ENCODE data around the gene BCAS4.
"Not testable (repeated sequence)": the region's sequence is repeated elsewhere in the genome, so short reads cannot be mapped to it uniquely, and the experiment has no call there.

Gene BCAS4, protein sequence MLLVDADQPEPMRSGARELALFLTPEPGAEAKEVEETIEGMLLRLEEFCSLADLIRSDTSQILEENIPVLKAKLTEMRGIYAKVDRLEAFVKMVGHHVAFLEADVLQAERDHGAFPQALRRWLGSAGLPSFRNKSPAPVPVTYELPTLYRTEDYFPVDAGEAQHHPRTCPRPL

DNA sequence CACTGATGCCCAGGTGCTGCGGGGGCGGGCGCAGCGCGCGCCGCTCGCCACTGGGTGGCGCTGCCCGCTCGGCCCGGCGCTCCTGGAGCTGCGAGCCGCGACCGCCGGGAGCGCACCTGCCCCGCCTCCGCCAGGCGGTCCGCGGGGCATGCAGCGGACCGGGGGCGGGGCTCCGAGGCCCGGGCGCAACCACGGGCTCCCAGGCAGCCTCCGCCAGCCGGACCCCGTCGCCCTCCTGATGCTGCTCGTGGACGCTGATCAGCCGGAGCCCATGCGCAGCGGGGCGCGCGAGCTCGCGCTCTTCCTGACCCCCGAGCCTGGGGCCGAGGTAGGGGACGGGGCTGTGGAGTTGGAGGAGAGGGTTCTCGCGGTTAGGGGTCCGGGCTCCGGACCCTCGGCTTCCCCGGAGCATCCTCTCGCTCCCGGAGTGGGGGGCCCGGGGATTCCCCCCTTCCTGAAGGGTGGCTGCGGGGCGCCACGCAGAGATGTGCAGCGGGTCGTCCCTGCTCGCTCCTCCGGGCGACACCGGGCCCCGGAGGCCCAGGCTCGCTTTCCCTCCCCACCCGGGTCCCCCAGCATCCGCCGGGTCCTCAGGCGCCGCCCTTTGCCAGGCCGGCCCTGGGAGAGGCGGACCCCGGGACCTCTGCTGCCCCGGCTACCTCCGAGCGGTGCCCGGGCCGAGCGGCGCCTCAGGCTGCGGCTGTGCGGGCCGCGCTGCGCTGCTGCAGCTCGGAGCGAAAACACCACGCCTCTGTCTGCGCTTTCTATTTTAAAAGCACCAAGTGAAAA lies at the start of gene BCAS4:
BCAS4 (plus strand) TSS at position 216 of the 789 bp plus-strand sequence; CDS start at position 239, 23 bp downstream.
- peak; percentile 92 for DNase-seq

GRCh38 chr20:50745634-50746137 lies 49.2 kb upstream of the BCAS4 start:
- no peak for DNase-seq

- DNase-seq = no peak
Observed at GRCh38 chr20:50746138-50746940, 48.5 kb upstream of the BCAS4 start.

GRCh38 chr20:50747275-50747674 lies 47.6 kb upstream of the BCAS4 start:
- DNase-seq = no peak

GRCh38 chr20:50750145-50750671 lies 44.7 kb upstream of the BCAS4 start:
- DNase-seq = no peak

GRCh38 chr20:50753152-50753551 lies 41.7 kb upstream of the BCAS4 start:
- DNase-seq = no peak

DNA sequence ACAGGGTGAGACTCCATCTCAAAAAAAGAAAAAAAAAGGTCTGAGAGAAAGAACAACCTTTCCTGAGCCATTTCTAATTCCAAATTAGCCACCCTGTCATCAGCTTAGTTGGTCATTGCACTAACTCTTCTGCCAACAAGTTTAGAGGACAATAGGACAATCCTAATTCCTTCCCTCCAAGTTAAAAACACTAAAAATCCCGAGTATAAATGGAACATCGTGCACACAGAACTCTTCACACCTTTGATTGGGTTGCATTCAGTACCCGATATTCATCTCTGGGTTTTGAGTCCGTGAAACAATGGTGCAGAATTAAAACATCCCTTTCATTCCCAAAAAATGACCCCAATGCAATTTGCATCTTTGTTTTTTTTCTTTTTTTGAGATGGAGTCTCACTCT lies 40.4 kb upstream of the BCAS4 start:
- no peak for DNase-seq

DNA sequence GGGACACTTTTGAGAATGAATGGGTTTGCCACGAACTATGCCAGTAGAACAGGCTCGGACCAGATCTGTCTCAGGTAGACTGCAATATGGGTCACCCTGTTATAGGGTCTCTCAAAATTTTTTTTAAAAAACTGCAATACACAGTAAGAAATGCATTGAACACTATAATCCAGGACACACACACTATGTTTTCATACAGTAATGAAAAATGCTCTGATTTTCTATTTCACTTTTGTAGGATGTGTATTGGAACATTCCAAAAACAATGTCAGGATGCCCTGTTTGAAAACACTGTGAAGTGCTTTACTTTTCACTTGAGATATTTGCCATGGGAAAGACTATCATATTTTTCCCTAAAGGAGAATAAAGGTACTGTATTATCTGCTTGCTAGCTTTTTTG lies 38.4 kb upstream of the BCAS4 start:
- DNase-seq = no peak

DNA sequence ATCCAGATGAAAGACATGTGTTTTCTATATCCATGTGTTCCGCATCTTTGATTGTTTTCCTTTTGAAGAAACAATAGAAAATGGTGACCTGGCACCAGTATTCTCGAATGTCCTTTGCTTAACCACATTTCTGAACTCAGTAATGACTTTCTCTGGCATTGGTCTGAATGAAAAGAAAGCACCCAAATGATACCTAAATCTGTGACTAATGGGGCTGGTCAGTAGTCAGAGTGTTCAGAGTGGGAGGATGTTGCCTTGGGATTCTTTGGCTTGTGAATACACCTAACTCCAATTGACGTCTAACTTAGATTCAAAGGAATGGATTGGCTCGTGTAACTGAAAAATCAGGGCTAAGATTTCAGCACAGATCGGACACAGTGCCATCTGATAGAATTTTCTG lies 36.4 kb upstream of the BCAS4 start:
- no peak for DNase-seq

DNA sequence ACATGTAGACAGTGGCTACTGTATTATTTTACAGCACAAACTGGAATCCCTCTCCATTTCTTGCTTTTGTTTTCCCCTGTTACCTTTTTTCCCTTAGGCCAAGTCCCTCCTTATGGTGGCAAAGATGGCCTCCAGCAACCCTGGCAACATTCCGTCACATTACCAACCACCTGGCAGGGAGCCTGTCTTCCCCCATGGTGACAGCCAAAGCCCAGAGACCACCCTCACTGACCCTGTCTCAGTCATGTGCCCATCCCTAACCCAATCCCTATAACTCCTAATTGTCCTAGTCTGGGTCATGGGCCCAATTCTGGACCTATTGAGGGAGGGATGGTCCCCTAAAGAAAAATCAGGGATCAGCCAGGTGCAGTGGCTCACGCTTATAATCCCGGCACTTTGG lies 35.9 kb upstream of the BCAS4 start:
- DNase-seq = no peak

DNA sequence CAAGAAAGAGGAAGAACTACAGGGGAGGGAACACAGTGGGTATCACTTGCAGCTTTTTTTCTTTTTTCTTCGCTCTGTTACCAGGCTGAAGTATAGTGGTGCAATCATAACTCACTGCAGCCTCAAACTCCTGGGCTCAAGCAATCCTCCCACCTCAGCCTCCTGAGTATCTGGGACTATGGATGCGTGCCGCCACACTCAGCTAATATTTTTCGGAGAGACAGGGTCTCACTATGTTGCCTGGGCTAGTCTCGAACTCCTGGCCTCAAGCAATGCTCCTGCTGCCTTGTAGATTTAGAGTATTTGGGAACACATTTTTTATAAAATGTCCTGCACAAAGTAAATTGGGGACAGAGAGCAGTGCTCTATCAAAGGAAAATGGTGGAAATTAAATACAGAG lies 35.2 kb upstream of the BCAS4 start:
- DNase-seq = no peak

GRCh38 chr20:50762045-50762422 lies 32.8 kb upstream of the BCAS4 start:
- no peak for DNase-seq

GRCh38 chr20:50762435-50763220 lies 32.2 kb upstream of the BCAS4 start:
- no peak for DNase-seq

DNA sequence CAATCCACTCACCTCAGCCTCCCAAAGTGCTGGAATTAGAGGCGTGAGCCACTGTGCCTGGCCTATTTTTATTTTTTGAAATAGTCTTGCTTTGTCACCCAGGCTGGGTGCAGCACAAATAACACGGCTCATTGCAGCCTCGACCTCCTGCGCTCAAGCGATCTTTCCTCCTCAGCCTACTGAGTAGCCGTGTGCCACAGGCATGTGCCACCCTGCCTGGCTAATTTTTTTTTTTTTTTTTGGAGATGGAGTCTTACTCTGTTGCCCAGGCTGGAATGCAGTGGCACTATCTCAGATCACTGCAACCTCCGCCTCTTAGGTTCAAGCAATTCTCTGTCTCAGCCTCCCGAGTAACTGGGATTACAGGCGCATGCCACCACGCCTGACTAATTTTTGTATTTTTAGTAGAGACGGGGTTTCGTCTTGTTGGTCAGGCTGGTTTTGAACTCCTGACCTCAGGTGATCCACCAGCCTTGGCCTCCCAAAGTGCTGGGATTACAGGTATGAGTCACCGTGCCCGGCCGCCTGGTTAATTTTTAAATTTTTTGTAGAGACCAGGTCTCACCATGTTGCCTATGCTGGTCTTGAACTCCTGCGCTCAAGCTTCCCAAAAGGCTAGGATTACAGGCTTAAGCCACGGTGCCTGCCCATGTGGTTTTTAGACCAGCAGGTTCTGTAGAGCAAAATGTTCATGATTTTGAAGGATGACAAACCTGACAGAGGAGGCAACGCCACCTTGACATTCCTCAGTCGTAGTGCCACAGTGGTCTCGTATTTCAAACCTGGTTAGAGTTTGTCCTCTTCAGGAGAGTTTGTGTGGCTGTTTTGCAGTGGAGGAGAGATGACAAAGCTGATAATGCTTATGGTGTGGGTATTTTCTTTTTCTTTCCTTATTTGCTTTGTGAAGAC lies 31.1 kb upstream of the BCAS4 start:
- DNase-seq = peak; percentile 51

DNA sequence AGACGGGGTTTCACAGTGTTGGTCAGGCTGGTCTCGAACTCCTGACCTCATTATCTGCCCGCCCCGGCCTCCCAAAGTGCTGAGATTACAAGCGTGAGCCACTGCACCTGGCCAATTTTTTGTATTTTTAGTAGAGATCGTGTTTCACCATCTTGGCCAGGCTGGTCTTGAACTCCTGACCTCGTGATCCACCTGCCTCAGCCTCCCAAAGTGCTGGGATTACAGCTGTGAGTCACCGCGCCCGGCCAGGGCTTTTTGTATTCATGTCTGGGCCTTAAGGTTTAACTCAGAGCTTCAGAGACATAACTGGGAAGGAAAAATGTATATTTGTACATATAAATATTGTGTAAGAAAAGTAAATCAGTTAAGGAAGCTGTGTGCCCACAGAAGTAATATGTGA lies 29.6 kb upstream of the BCAS4 start:
- DNase-seq = not testable (repeated sequence)

DNA sequence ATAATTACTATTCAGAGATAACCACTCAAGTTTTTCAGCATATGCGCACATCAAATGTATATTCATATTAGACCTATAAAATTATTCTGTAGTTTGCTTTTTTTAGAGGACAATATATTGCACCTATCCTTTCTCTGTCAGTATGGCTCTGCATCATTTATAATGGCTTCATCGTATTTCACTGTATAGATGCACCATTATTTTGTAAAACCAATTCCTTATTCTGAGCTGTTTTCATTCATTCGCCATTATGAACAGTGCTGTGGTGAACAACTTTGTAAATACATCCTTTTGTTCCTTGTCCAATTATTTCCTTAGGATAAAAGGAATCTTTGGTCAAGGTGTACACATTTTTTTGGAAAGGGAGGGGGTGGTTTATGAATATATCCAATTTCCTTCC lies 29.2 kb upstream of the BCAS4 start:
- DNase-seq = no peak

DNA sequence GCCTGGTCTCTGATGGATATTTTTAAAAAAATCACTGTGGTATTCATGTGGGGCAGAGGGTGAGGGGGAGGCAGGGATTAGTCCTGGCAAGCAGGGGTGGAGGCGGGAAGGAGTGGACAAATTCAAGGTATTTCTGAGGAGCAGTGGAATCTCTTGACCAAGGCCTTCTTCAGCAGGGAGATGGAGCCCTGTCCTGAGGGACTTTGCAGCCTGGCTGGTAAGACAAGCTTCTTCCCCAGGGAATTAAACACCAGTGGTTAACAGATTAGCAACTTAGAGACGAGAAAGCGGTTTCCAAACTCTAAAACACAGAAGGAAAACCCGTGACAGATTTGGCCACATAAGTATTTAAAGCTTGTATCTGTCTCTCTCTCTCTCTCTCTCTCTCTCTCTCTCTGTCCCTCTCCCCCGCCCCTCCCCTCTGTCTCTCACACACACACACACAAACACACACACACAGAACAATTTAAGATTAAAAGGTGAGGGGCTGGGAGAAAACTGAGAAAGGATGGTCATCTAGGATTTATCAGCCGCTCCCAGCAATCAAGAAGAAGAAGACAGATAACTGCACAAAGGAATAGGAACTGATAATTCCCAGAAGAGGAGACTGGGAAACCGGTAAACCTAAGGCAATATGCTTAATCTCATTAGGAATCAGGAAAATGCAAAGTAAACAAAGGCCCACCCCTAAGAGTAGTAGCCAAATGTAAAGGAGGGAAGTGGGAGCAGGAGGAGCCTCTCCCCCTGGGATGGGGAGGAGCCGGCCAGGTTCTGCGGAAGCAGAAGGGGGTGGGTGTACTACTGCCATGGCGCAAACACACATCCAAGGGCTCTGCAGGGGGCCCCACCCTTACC lies 27.7 kb upstream of the BCAS4 start:
- not testable (repeated sequence) for DNase-seq

DNA sequence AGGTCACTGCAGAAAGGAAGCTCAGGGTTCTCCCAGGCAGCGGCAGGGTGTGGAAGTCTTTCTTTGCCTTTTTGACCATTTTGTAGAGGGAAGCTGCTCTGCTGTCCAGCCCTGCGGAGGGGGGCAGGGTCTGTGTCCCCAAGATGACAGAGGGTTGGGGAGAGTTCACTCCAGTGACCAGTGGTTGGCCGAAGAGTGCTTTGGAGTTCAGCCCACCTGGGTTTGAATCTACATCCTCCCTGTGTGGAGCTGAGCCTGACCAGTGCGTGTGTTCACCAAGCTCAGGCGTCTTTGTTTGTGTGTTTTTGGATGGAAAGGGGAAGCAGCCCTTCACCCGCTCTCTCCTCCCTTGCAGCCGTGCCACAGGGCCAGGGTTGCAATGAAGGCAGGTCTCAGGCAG lies 25.9 kb upstream of the BCAS4 start:
- DNase-seq = not testable (repeated sequence)

GRCh38 chr20:50769551-50770085 lies 25.2 kb upstream of the BCAS4 start:
- DNase-seq = not testable (repeated sequence)

- not testable (repeated sequence) for DNase-seq
Observed at GRCh38 chr20:50771419-50772080, 23.3 kb upstream of the BCAS4 start.
